T-helper 2 cell treated with Interferon-gamma antibody and Interleukin-4, amounts not matched to agents 5 μg/mL and 100 μg/mL, for 36 hours (primary cell): ENCODE measurements around the gene FOXD3.

Source experiments
- DNase-seq: peaks from one replicate; pipeline ENCODE4 v3.0.0; 2021; ENCODE audit warnings: low spot score
- H3K27ac Mint-ChIP-seq: one replicate; pipeline ENCODE4 v1.8.0; 2021; ENCODE audit warnings: mild to moderate bottlenecking, mixed read lengths
- H3K27me3 Mint-ChIP-seq: one replicate; pipeline ENCODE4 v1.8.0; 2021; ENCODE audit warnings: low read depth, mixed read lengths
- H3K36me3 Mint-ChIP-seq: one replicate; pipeline ENCODE4 v1.8.0; 2021; ENCODE audit warnings: low read depth, mixed read lengths
- H3K4me1 Mint-ChIP-seq: one replicate; pipeline ENCODE4 v1.8.0; 2021; ENCODE audit warnings: low read depth, mixed read lengths
- H3K4me3 Mint-ChIP-seq: one replicate; pipeline ENCODE4 v1.8.0; 2022; ENCODE audit warnings: mild to moderate bottlenecking, moderate library complexity, mixed read lengths
- H3K9me3 Mint-ChIP-seq: one replicate; pipeline ENCODE4 v1.8.0; 2021; ENCODE audit warnings: mixed read lengths

FOXD3 gene

DNA sequence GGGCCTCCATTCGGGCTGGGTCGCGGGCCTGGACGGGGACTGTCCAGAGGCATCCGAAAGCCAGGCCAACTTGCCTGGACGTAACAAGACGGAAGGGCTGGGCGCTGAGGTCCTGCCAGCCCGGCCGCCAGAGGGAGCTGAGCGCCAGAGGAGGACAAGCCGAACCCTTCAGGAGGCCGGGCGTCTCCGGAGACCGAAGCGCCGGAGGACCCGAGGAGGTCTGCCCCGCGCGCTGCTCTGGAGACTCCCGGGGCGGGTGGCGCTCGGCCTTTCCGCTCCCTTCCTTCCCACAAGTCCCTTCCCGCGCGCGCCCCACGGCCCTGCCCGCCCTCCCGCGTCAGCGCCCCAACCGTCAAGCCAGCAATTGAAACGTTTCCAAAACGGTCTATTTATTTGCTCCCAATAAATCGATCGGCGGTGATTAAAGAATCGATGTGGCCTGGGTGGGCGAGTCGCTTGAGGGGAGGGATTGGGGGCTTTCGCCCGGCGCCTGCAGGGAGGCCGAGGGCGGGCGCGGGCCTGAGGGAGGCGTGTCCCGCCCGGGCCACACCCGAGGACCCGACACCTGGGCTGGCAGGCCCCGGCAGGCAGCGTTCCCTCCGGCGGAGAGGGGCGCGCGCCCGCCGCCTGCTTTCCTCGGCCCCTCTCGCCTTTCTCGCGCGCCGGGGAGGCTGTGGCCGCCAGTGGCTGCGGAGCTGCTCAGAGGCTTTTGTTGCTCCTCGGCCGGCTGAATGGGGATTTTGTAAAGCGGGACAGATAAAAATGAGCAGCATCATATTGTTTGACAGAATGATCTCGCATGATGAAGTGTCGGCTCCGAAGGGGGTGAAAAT is 5.2 kb upstream of the FOXD3 start:
- peak; percentile 61 for DNase-seq
- peaks cover 73% of the 10 kb centered on the region for H3K27me3 Mint-ChIP-seq
- H3K4me1 Mint-ChIP-seq = peaks cover 24% of the 10 kb centered on the region
- peaks cover 20% of the 10 kb centered on the region for H3K9me3 Mint-ChIP-seq
- peaks cover 14% of the 10 kb centered on the region for H3K36me3 Mint-ChIP-seq
- no peak overlapping the region for H3K27ac Mint-ChIP-seq
- H3K4me3 Mint-ChIP-seq = peak overlapping the region; percentile 66

DNA sequence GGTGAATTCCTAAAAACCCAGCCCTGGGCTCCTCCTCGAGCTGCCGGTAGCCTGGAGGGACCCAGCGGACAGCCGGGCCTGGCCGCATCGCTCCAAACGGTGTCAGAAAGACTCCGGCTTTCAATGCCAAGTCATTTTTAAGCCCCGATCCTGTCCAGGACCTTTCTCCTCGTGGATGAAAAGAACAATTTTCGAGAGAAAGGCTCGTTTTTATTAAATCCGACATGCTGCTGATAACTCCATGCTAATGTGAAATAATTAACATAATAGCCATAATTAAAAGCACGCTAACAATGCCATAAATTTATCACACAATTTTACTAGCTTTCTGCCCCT is 4.6 kb upstream of the FOXD3 start:
- H3K4me3 Mint-ChIP-seq = peak overlapping the region; percentile 66
- H3K4me1 Mint-ChIP-seq = peaks cover 24% of the 10 kb centered on the region
- H3K27me3 Mint-ChIP-seq = peaks cover 75% of the 10 kb centered on the region
- H3K27ac Mint-ChIP-seq = no peak overlapping the region
- no peak for DNase-seq
- peaks cover 20% of the 10 kb centered on the region for H3K9me3 Mint-ChIP-seq
- H3K36me3 Mint-ChIP-seq = peaks cover 14% of the 10 kb centered on the region

DNA sequence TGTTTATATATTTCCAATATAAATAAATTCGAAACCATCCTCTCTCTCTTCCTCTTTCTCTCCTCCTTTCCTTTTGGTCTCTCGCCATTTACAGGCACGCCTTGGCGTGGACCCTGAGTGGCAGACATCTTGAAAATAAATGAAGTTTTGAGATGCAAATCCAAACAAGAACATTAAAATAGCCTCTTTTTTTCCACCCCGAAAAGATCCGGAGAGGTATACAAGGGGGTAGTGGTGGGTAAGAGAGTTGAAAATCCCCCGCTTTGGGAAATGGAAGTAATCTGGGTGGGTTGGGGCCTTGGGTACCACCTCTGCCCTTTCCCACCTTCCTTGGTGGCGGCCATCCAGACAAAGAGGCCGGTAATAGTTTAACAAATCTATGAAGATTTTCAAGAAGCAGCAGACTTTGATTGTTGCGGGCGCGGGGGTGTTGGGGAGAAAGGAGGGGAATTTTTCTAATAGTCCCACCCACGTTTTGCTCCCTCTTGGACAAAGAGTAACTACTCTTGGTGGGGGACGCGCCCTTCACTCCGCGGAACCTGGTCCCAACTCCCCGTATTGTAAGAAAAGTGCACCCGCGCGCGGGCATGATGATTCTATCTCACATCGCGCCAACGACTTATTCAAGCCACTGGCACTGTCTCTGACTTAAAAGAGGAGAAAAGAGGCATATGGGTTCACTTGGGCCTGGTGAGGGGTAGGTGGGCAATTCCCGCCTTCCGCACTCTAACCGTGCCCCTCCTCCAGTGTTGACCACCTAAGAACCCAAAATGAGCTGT is 4.0 kb upstream of the FOXD3 start:
- no peak for DNase-seq
- Mint-ChIP-seq H3K27ac (peak overlapping the region; percentile 53), H3K36me3 (peaks cover 14% of the 10 kb centered on the region), H3K9me3 (peaks cover 20% of the 10 kb centered on the region), H3K27me3 (peaks cover 76% of the 10 kb centered on the region), H3K4me3 (peak overlapping the region; percentile 66), H3K4me1 (peaks cover 24% of the 10 kb centered on the region)

DNA sequence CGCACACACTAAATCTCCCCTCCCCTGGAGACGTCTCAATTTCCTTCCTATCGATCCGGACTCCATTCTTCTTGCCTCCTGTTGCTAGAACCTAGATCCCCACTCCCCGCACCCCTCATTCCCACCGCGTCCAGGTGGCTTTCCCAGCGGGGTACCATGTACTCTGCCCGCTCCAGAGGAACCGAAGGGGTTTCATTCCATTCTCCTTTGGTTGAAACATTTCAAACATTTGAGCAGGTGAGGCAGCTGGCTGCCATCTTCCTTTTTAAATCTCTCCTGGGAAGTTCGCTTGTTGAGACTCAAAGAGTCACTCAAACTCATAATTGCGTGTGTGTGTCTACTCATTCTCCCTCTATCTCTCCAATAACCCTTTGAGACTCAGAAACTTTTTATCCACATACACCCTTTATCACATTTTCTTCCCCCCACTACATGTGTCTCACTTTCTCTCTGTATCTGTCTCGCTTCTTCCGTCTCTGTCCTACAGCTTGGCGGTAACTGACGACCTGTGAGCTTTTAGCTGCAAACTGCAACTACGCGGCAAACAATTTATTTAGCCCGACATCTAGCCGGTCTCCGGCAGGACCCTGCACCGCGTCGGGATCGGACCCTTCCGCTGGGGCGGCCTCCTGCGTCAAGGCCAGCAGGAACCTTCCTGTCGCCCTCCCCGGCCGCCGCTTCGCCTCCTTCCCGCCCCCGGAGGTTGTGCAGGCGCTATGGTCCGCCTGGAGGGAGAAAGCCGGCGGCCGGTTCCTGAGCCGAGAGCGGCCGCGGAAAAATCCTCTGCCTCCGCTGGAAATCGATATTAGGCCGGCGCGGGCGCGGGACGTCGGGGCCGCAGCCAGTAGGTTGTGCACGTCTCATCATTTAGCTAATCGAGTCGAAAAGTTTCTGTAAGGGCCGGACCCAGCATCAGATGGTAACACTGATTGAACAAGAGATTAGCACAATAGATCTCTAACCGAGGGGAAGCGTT is 3.0 kb upstream of the FOXD3 start:
- peak overlapping the region; percentile 53 for H3K27ac Mint-ChIP-seq
- peaks cover 14% of the 10 kb centered on the region for H3K36me3 Mint-ChIP-seq
- peaks cover 24% of the 10 kb centered on the region for H3K4me1 Mint-ChIP-seq
- peak overlapping the region; percentile 26 for H3K4me3 Mint-ChIP-seq
- peaks cover 71% of the 10 kb centered on the region for H3K27me3 Mint-ChIP-seq
- no peak for DNase-seq
- peaks cover 20% of the 10 kb centered on the region for H3K9me3 Mint-ChIP-seq

DNA sequence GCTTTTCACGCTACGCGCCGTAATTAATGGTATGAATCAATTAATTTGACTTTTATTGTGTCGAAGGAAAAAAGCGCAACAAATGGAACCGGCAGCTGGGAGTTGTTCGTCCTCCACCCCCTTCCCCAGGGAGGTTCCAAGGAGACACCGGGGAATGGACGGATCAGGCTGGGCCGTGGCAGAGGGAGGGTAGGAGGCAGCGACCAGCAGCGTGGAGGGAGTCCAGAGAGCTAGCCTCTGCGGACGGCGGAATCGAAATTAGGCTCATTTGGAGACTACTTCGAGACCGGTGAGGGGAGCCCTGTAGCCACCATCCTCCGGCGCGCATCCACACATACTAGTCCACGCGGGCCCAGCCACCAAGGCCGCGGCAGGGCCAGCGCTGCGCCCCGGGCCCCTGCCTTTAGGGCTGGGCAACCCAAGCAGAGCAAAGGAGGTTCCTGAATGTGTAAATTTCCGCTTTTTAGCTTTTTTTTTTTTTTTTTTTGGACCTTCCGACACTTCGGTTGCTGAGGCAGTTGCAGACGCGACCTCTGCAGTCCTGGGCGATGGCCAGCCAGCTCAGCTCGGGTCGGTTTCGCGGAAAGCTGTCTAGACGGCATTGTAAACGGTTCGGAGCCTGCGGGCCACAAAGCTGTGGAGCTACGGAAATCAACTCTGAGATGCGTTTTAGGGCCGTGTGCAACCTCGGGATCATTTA is 2.2 kb upstream of the FOXD3 start:
- peak overlapping the region; percentile 26 for H3K4me3 Mint-ChIP-seq
- H3K4me1 Mint-ChIP-seq = peaks cover 26% of the 10 kb centered on the region
- H3K27ac Mint-ChIP-seq = no peak overlapping the region
- DNase-seq = no peak
- H3K27me3 Mint-ChIP-seq = peaks cover 71% of the 10 kb centered on the region
- peaks cover 16% of the 10 kb centered on the region for H3K36me3 Mint-ChIP-seq
- peaks cover 20% of the 10 kb centered on the region for H3K9me3 Mint-ChIP-seq

DNA sequence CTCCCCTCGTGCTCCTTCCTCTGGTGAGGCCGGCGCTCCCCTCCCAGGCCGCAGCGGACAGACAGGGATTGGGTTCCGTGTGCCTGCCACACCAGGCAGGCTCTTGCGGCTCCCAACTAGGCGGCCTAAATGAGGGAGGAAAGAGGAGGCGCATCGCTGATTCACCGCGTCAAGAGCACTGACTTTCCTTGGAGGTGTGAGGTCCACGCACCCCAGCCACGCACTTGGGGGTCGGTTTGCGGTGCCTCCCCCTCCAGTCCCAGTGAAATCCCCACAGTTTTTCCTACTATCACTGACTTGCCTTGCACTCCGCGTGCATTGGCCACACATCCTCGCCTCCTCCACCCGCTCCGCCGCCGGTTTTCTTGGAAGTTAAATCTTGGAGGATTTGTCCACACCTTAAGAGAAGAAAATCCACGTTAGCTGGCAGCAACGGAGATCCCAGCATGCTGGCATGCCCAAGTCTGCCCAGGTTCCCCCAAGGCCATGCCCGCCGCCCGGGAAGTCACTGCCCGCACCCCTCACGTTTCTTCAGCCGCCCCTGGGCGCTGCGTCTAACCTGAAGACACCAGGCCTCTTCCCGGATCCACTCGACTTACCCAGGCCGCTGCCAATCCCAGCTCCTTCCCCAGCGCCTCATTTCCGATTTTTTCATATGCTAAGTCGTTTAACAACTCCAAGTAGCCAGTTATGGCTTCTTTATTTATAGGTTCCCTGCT is 1.1 kb upstream of the FOXD3 start:
- Mint-ChIP-seq H3K27ac (peak overlapping the region; percentile 74), H3K9me3 (peaks cover 20% of the 10 kb centered on the region), H3K36me3 (peaks cover 16% of the 10 kb centered on the region), H3K4me1 (peaks cover 27% of the 10 kb centered on the region), H3K4me3 (peak overlapping the region; percentile 68), H3K27me3 (peaks cover 71% of the 10 kb centered on the region)
- DNase-seq = no peak

DNA sequence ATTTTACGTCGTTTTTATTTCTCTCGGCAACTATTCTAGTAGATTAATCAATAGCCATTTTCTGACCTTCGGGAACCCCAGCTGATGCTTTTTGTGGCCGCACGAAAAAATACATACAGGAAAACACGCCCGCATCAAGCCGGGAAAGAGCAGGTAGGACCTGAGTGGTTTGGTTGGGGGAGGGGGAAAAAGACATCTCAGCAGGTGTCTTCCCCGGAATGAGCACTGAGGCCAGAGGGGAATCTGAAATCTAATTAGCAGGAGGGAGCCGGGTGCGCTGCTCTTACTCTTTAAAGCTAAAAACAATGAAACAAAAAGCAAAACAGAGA is 618 bp upstream of the FOXD3 start:
- H3K4me1 Mint-ChIP-seq = peaks cover 30% of the 10 kb centered on the region
- peaks cover 20% of the 10 kb centered on the region for H3K9me3 Mint-ChIP-seq
- peak overlapping the region; percentile 68 for H3K4me3 Mint-ChIP-seq
- peaks cover 72% of the 10 kb centered on the region for H3K27me3 Mint-ChIP-seq
- no peak for DNase-seq
- peaks cover 16% of the 10 kb centered on the region for H3K36me3 Mint-ChIP-seq
- H3K27ac Mint-ChIP-seq = peak overlapping the region; percentile 74

DNA sequence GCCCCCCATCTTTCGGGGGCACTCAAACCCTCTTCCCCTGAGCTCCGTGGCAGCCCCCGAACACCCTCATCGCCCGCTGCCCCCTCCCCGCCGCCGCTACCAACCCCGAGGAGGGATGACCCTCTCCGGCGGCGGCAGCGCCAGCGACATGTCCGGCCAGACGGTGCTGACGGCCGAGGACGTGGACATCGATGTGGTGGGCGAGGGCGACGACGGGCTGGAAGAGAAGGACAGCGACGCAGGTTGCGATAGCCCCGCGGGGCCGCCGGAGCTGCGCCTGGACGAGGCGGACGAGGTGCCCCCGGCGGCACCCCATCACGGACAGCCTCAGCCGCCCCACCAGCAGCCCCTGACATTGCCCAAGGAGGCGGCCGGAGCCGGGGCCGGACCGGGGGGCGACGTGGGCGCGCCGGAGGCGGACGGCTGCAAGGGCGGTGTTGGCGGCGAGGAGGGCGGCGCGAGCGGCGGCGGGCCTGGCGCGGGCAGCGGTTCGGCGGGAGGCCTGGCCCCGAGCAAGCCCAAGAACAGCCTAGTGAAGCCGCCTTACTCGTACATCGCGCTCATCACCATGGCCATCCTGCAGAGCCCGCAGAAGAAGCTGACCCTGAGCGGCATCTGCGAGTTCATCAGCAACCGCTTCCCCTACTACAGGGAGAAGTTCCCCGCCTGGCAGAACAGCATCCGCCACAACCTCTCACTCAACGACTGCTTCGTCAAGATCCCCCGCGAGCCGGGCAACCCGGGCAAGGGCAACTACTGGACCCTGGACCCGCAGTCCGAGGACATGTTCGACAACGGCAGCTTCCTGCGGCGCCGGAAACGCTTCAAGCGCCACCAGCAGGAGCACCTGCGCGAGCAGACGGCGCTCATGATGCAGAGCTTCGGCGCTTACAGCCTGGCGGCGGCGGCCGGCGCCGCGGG is 837 bp downstream of the FOXD3 start:
- H3K27ac Mint-ChIP-seq = peak overlapping the region; percentile 65
- H3K4me3 Mint-ChIP-seq = peak overlapping the region; percentile 80
- peak; percentile 27 for DNase-seq
- H3K4me1 Mint-ChIP-seq = peaks cover 30% of the 10 kb centered on the region
- peaks cover 18% of the 10 kb centered on the region for H3K9me3 Mint-ChIP-seq
- peaks cover 17% of the 10 kb centered on the region for H3K36me3 Mint-ChIP-seq
- peaks cover 79% of the 10 kb centered on the region for H3K27me3 Mint-ChIP-seq

DNA sequence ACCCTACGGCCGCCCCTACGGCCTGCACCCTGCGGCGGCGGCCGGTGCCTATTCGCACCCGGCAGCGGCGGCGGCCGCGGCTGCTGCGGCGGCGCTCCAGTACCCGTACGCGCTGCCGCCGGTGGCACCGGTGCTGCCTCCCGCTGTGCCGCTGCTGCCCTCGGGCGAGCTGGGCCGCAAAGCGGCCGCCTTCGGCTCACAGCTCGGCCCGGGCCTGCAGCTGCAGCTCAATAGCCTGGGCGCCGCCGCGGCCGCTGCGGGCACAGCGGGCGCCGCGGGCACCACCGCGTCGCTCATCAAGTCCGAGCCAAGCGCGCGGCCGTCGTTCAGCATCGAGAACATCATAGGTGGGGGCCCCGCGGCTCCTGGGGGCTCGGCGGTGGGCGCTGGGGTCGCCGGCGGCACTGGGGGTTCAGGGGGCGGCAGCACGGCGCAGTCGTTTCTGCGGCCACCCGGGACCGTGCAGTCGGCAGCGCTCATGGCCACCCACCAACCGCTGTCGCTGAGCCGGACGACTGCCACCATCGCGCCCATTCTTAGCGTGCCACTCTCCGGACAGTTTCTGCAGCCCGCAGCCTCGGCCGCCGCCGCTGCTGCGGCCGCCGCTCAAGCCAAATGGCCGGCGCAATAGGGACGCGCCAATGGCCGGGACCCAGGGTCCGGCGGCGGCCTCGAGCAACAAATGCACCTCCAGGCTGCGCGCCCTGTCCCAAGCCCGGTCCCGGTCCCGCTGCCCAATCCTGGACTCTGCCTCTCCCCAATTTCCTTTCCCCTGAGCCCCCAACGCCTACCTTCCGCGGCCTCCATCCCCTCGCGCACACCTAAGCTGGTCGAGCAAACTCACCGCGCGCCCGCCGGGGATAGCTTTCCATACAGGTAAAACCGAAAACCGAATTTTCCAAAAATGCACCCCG is 1.8 kb downstream of the FOXD3 start:
- Mint-ChIP-seq H3K36me3 (peaks cover 12% of the 10 kb centered on the region), H3K27ac (peak overlapping the region; percentile 91), H3K9me3 (peaks cover 9% of the 10 kb centered on the region), H3K27me3 (peaks cover 79% of the 10 kb centered on the region), H3K4me1 (peaks cover 28% of the 10 kb centered on the region), H3K4me3 (peak overlapping the region; percentile 80)
- DNase-seq = no peak

DNA sequence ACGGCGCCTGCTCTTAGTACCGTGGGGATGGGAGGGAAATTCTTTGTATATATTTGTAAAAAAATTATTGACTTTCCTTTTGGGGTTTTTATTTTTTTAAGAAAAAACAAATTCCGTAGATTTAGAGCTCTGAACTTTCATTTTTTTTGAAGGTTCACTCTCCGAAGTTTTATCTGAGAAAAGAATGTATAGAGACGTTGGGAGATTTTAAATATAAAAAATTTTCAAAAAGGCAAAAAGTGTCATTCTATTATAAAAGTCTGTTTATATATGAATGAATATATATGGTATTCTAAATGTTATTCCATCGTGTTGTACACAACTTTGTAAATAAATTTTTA is 2.4 kb downstream of the FOXD3 start:
- Mint-ChIP-seq H3K4me1 (peaks cover 27% of the 10 kb centered on the region), H3K9me3 (peaks cover 3% of the 10 kb centered on the region), H3K27me3 (peaks cover 80% of the 10 kb centered on the region), H3K4me3 (peak overlapping the region; percentile 80), H3K36me3 (peaks cover 8% of the 10 kb centered on the region), H3K27ac (peak overlapping the region; percentile 91)
- no peak for DNase-seq

DNA sequence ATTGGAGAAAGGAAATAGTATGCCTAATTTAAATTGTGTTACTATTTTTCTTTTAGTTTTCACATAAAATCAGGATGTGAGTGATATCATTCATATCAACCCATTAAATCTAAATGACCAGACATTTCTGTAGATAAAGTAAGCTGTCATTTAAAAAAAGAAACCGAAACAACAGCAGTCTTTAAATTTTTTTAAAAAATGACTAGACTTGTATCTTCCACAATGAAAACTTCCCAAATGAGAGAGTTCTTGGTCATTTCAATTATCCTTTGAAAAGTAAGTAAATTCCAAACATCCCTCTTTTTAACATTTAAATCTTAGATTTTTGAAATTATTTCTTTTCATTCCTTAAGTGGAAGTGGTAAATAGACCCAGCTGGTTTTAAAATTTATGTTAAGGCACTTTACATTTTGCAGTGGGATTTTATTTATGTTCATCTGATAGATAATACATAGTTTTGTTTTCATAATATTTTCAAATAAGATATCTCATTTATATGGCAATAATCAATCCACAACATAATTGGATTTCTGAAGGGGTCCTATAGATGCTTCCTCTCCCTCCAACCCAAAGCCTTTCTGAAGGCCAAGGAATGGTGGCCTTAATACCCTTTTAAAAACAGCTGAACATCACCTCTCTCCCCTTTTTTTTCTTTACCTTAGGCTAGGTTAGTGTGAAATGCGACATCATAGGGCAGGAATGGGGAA is 3.1 kb downstream of the FOXD3 start:
- no peaks in the 10 kb centered on the region for H3K9me3 Mint-ChIP-seq

More for the DNA sequence above, 3.1 kb downstream of the FOXD3 start:
- peaks cover 24% of the 10 kb centered on the region for H3K4me1 Mint-ChIP-seq
- no peak for DNase-seq
- H3K27ac Mint-ChIP-seq = peak overlapping the region; percentile 41
- H3K36me3 Mint-ChIP-seq = peaks cover 5% of the 10 kb centered on the region
- H3K27me3 Mint-ChIP-seq = peaks cover 77% of the 10 kb centered on the region
- peak overlapping the region; percentile 12 for H3K4me3 Mint-ChIP-seq
